Epithelial cell of umbilical artery (primary cell): ENCODE data around the gene CLEC18A. TPM values are rescaled to one million over a fixed set of nuclear protein-coding genes. Genes with fewer than 3 reads are reported as not detected.

Experiments
- total RNA-seq: library from RNA; depleted of rRNA; stranded (reverse); fragments of >200 nt; gene quantifications from 2 replicates; pipeline ENCODE4 v1.2.3, GENCODE V29; 2014

CLEC18A gene
- 0.61 TPM in 1 of 2 replicates, not detected in the other for total RNA-seq

GRCh38 chr16:69951017-69951671, at the start of gene CLEC18A:
CLEC18A (plus strand) TSS chr16:69951334; CDS start chr16:69951367, 33 bp downstream.

Other genes with a start within 250 kb of the CLEC18A start
- gene NQO1, start 224.8 kb upstream of the CLEC18A start, total RNA-seq: 250 and 426 TPM in 2 replicates
- 22.7 and 24.8 TPM in 2 replicates for gene NOB1, start 196.4 kb upstream of the CLEC18A start, total RNA-seq
- gene WWP2, start 189.0 kb upstream of the CLEC18A start, total RNA-seq: 14.9 and 22.2 TPM in 2 replicates
- 13.6 and 22.2 TPM in 2 replicates for gene PDPR, start 163.0 kb downstream of the CLEC18A start, total RNA-seq
- gene CLEC18C, start 222.5 kb downstream of the CLEC18A start, total RNA-seq: under 0.01 and 0.15 TPM in 2 replicates